DOHH2 (cell line): Measurements from ENCODE around the gene TRIM59.

Experiments used
- H3F3A ChIP-seq: fragments of 200-600 bp; sonication (generic), shearing (Covaris generic); 2 replicates; pipeline ENCODE4 v1.6.0; 2016; ENCODE audit warnings: antibody characterized with exemption, mild to moderate bottlenecking; ENCODE audit not compliant: control insufficient read depth, insufficient read depth
- H3K27ac ChIP-seq: fragments of 200-600 bp; sonication (generic); 2 replicates; pipeline ENCODE4 v1.5.1; 2014; ENCODE audit warnings: low read depth, mild to moderate bottlenecking, low read length, moderate library complexity
- H3K27me3 ChIP-seq: fragments of 200-600 bp; sonication (generic); 2 replicates; pipeline ENCODE4 v1.6.1; 2014; ENCODE audit warnings: mild to moderate bottlenecking, low read length, mixed read lengths; ENCODE audit not compliant: control insufficient read depth
- H3K36me3 ChIP-seq: fragments of 200-600 bp; sonication (generic); 2 replicates; pipeline ENCODE4 v1.6.1; 2014; ENCODE audit warnings: mild to moderate bottlenecking, low read length, moderate library complexity, mixed read lengths; ENCODE audit not compliant: control insufficient read depth
- H3K4me1 ChIP-seq: fragments of 200-600 bp; sonication (generic); 2 replicates; pipeline ENCODE4 v1.6.1; 2014; ENCODE audit warnings: mild to moderate bottlenecking, low read length, mixed read lengths; ENCODE audit not compliant: control insufficient read depth
- H3K4me2 ChIP-seq: fragments of 200-600 bp; sonication (generic); 2 replicates; pipeline ENCODE4 v1.6.0; 2014; ENCODE audit warnings: mild to moderate bottlenecking, low read length, moderate library complexity
- H3K4me3 ChIP-seq: fragments of 200-600 bp; sonication (generic); 2 replicates; pipeline ENCODE4 v1.5.1; 2014; ENCODE audit warnings: mild to moderate bottlenecking, low read length, mixed read lengths
- H3K79me2 ChIP-seq: fragments of 200-600 bp; sonication (generic); 2 replicates; pipeline ENCODE4 v1.6.1; 2014; ENCODE audit warnings: mild to moderate bottlenecking, low read length, mixed read lengths; ENCODE audit not compliant: control insufficient read depth
- H3K9me2 ChIP-seq: fragments of 200-600 bp; sonication (generic); replicated peaks from 2 replicates; pipeline ENCODE4 v1.6.1; 2014; ENCODE audit warnings: mild to moderate bottlenecking, low read length, mixed read lengths; ENCODE audit not compliant: control insufficient read depth
- H3K9me3 ChIP-seq: fragments of 200-600 bp; sonication (generic); 2 replicates; pipeline ENCODE4 v1.6.1; 2014; ENCODE audit warnings: antibody characterized with exemption, low read length, mixed read lengths; ENCODE audit not compliant: control insufficient read depth, insufficient read depth
- H4K20me1 ChIP-seq: fragments of 200-600 bp; sonication (generic); 2 replicates; pipeline ENCODE4 v1.6.0; 2014; ENCODE audit warnings: low read depth, mild to moderate bottlenecking, antibody characterized with exemption, low read length, moderate library complexity; ENCODE audit not compliant: control insufficient read depth, insufficient read depth
- EZH2phosphoT487 ChIP-seq: fragments of 200-600 bp; sonication (generic); IDR thresholded peaks from 2 replicates; pipeline ENCODE4 v1.6.1; 2017; ENCODE audit warnings: borderline replicate concordance, mild to moderate bottlenecking, antibody characterized with exemption, low read length, moderate library complexity, mixed read lengths
- TF ChIP-seq, protein P1 (sequence below): fragments of 200-600 bp; sonication (generic); IDR thresholded peaks from one replicate; pipeline ENCODE4 v1.5.1; 2014; ENCODE audit warnings: antibody characterized with exemption, mild to moderate bottlenecking, low read depth, low read length; ENCODE audit not compliant: poor library complexity, severe bottlenecking

Gene TRIM59

GRCh38 chr3:160446522-160447056 lies 3.0 kb downstream of the TRIM59 start:
- no peaks in the 10 kb centered on the region; the same call in 1 of the 2 replicates for H4K20me1 ChIP-seq
- peak overlapping the region; percentile 75 for H3K4me2 ChIP-seq
- no peaks in the 10 kb centered on the region for H3K27me3 ChIP-seq
- H3K9me3 ChIP-seq, result no peaks in the 10 kb centered on the region
- peaks cover 24% of the 10 kb centered on the region for H3F3A ChIP-seq
- peaks cover 88% of the 10 kb centered on the region for H3K79me2 ChIP-seq
- H3K36me3 ChIP-seq, result peaks cover 85% of the 10 kb centered on the region
- peaks cover 69% of the 10 kb centered on the region for H3K4me1 ChIP-seq
- H3K9me2 ChIP-seq, result no peaks in the 10 kb centered on the region
- H3K27ac ChIP-seq, result no peak overlapping the region
- H3K4me3 ChIP-seq, result peak overlapping the region; percentile 96
- TF ChIP-seq EZH2phosphoT487, result no peak

GRCh38 chr3:160445854-160446253 lies 3.7 kb downstream of the TRIM59 start:
- Histone ChIP-seq H3K4me1 (peaks cover 62% of the 10 kb centered on the region), H4K20me1 (no peaks in the 10 kb centered on the region; the same call in 1 of the 2 replicates), H3K4me3 (peak overlapping the region; percentile 1; the same call in 1 of the 2 replicates), H3K79me2 (peaks cover 94% of the 10 kb centered on the region), H3K27me3 (no peaks in the 10 kb centered on the region), H3K27ac (no peak overlapping the region), H3K36me3 (peaks cover 90% of the 10 kb centered on the region), H3K4me2 (peak overlapping the region; percentile 75), H3K9me3 (no peaks in the 10 kb centered on the region), H3K9me2 (no peaks in the 10 kb centered on the region), H3F3A (peaks cover 28% of the 10 kb centered on the region)
- TF ChIP-seq, protein P1, sequence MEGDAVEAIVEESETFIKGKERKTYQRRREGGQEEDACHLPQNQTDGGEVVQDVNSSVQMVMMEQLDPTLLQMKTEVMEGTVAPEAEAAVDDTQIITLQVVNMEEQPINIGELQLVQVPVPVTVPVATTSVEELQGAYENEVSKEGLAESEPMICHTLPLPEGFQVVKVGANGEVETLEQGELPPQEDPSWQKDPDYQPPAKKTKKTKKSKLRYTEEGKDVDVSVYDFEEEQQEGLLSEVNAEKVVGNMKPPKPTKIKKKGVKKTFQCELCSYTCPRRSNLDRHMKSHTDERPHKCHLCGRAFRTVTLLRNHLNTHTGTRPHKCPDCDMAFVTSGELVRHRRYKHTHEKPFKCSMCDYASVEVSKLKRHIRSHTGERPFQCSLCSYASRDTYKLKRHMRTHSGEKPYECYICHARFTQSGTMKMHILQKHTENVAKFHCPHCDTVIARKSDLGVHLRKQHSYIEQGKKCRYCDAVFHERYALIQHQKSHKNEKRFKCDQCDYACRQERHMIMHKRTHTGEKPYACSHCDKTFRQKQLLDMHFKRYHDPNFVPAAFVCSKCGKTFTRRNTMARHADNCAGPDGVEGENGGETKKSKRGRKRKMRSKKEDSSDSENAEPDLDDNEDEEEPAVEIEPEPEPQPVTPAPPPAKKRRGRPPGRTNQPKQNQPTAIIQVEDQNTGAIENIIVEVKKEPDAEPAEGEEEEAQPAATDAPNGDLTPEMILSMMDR, result no peak

DNA sequence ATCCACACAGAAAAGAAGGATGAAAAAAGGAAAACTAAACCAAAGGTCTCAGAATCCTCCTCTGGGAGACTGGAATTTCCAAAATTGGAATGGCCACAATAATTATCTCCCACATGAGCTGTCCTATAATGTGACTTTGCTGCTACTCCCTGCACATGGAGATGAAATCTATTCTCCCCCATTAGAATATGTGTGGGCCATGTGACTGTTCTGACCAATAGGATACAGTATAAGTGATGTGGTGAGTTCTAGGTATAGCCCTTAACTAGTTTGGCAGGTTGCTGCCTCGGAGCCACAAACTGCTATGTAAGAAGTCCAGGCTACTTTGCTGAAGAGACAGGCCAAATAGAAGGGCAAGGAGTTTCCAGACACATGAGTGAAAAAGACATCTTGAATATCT lies 5.2 kb downstream of the TRIM59 start:
- no peak for TF ChIP-seq EZH2phosphoT487
- TF ChIP-seq, protein P1, result no peak

DNA sequence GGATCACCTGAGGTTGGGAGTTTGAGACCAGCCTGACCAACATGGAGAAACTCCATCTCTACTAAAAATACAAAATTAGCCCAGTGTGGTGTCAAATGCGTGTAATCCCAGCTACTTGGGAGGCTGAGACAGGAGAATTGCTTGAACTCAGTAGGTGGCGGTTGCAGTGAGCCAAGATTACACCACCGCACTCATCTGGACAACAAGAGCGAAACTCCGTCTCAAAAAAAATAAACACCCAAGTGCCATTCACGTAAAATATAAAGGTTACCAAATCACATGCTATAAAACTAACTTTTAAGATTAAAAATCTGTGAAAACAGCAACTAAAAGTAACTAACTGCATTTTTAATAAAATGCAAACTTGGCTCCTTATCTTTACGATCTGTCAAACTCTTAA lies 8.9 kb downstream of the TRIM59 start:
- Histone ChIP-seq H3K9me3 (no peaks in the 10 kb centered on the region), H3K27me3 (no peaks in the 10 kb centered on the region), H3K4me2 (no peak overlapping the region), H3K4me1 (peaks cover 45% of the 10 kb centered on the region), H3K9me2 (no peaks in the 10 kb centered on the region), H3K36me3 (peaks cover 94% of the 10 kb centered on the region), H3F3A (peaks cover 69% of the 10 kb centered on the region), H3K27ac (no peak overlapping the region), H3K79me2 (peaks cover 99% of the 10 kb centered on the region), H4K20me1 (peaks cover 5% of the 10 kb centered on the region; the same call in 1 of the 2 replicates), H3K4me3 (no peak overlapping the region)
- TF ChIP-seq, protein P1, result no peak
- TF ChIP-seq EZH2phosphoT487, result no peak

More for the DNA sequence above, 5.2 kb downstream of the TRIM59 start:
- Histone ChIP-seq H3K79me2 (peaks cover 100% of the 10 kb centered on the region), H3K4me2 (peak overlapping the region; percentile 28), H3K36me3 (peaks cover 96% of the 10 kb centered on the region), H3K4me3 (no peak overlapping the region; the same call in 1 of the 2 replicates), H3K9me2 (no peaks in the 10 kb centered on the region), H3K27ac (no peak overlapping the region), H3K4me1 (peaks cover 56% of the 10 kb centered on the region), H3K9me3 (no peaks in the 10 kb centered on the region), H3K27me3 (no peaks in the 10 kb centered on the region), H4K20me1 (no peaks in the 10 kb centered on the region; the same call in 1 of the 2 replicates), H3F3A (peaks cover 36% of the 10 kb centered on the region)
